Measurements from ENCODE around the gene ATP11A.

DNA sequence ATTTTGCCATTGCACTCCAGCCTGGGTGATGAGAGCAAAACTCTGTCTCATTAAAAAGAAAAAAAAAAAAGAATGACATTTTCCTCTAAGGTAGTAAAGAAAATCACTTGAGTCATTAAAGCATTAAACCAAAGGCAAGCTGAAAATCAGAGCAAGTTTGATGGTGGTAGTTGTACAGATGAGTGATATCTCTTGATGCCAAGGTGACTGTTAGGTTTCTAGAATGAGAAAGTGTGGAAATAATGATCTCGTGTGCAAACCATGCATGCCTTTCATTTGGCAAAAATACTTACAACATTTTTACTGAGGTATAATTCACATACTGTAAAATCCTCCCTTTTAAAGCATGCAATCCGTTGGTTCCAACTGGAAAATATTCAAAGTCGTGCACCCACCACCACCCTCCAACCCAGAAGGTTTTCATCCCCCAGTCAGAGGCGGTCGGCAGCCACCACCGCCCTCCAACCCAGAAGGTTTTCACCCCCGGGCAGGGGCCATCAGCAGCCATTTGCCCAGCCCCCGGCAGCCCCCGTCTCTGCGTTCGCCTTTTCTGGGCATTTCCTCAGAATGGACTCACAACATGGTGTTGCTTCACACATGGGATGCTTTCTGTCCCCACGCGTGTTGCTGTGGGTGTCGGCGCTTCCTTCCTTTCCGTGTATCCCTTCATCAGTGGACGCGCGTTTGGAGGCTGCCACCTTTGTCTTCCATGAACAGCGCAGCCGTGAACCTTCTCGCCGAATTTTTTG is 90.2 kb downstream of the ATP11A start:
- TF ChIP-seq GATA2 (IDR thresholded peaks at IDR 0.05; ENCODE audit: low read depth, low read length) (no peak), GATA3 (IDR thresholded peaks at IDR 0.05; ENCODE audit: low read depth, low read length) (no peak)
